ENCODE results near the gene P2RX7.

P2RX7 gene

DNA sequence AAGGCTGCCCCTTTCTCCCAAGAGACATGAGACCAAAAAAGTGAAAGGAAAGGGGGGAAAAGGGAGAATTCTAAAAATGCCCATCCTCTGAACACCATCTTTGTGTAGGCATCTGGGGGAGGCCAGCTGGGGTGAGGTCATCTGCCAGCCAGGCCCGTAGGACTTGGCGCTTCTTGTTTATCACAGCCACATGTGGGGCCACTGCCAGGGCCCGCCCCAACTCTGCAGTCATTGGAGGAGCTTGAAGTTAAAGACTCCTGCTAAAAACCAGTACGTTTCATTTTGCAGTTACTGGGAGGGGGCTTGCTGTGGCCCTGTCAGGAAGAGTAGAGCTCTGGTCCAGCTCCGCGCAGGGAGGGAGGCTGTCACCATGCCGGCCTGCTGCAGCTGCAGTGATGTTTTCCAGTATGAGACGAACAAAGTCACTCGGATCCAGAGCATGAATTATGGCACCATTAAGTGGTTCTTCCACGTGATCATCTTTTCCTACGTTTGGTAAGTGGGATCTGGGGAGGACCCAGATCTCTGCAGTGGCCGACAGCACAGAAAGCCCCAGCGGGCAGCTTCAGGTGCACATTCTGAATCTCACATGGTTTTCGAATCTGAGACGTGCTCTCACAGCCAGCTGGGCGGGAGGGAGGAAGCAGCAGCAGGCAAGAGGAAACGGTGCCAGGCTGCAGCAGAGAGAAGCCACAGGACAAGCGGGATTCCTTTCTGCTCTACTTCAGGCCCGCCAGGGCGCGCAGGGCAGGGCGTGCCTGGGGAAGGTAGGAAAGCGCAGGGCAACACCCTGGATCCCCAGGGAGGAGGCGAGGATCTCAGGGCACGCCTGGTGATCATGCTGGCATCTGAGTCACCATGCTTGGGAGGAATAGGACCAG lies at the start of gene P2RX7:
TSS of gene P2RX7 (plus strand) at position 276 of the 881 bp plus-strand sequence. CDS start at position 371, 95 bp downstream.
- DNase-seq = peak; percentile 52

DNA sequence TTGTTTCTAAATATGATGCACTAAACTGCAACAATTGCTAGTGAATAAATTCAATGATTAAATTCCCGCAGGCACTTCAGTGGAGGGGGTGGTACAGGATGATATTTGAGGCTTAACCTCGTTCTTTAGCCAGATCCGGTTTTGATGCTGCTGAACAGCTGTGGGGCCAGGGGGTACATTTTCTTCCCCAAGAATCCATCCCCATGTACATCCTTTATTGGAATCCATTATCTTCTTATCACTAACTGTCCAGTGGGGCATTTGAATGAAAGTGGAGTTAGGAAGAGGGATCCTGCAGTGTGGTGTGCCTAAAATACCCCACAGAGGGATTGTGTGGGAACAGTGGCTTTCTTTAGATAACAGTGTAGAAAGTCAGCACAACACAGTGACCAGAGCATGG lies 48.4 kb upstream of the P2RX7 start:
- DNase-seq = no peak

DNA sequence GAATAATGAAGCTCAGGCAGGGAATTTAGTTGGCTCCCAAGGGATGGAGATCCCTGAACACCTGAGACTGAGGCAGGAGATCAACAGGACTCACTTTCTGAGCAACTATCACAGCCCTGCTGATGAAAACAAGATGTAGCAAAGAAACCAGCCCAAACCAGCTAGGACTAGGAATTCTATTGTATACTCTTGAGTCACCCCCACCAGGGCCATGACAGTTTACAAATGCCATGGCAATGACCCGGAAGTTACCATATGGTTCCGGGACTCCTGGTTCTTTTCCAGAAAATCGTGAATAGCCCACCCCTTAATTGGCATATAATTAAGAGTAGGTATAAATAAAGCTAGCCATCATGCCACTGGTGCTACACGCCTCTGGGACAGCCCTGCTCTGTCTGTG lies 47.6 kb upstream of the P2RX7 start:
- no peak for DNase-seq

DNA sequence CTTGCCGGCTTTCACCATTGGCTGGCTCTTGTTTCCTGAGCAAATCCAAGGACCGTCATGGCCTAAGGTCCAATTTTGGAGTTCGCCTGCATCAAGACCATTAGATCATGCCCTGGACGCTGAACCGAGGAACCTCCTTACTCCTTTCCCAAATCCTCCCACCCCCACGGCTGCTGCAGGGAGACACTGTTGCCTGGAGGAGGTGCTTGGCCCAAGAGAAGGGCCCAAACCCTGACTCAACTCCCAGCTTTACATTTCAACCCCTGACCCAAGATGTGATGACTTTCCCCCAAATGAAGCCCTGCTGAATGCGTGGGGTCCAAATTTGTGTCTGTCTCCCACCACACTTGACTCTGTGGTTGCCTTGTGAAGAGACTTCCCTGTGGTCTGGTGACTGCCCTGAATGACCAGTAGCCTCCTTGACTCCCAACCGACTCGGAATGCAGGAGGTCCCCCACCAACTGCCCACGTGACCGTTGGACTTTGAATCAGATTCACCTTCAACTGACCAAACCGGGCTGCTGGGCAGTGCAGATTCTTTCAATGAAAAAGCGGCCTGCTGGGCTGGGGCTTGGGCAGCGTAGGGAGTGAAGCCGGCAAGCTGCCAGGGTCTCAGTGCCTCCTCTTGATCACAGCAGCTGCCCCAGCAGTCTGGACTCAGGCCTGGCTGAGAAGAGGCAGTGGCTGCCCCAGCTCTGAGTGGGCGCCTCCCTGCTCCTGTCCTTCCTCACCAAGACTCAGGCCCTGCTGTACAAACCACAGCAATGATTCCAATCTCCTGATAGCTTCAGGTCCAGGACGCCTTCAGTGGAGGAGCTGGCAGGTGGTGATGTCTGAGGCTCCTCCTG lies 46.9 kb upstream of the P2RX7 start:
- DNase-seq = no peak

DNA sequence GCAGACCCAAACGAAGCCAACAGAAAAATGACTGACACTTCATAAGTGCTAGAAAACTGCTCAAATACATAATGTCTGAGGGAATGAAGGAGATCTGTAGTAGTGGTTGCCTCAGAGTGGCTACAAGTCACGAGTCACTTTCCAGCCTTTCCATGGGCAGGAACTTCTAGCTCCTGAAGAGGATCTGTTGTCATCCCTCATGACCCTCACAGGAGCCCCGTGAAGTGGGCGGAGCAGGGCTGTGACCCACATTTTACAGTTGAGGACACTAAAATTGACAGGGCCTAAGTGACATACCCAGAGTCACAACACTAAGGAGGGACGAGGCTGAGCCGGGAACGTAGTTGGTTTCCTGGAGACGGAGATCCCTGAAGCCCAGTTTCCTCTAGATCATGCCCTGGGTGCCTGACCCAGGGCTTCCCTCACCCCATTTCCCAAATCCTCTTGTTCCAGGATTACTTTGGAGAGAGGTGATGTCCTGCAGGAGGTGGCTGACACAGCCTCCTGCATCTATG lies 45.8 kb upstream of the P2RX7 start:
- no peak for DNase-seq

DNA sequence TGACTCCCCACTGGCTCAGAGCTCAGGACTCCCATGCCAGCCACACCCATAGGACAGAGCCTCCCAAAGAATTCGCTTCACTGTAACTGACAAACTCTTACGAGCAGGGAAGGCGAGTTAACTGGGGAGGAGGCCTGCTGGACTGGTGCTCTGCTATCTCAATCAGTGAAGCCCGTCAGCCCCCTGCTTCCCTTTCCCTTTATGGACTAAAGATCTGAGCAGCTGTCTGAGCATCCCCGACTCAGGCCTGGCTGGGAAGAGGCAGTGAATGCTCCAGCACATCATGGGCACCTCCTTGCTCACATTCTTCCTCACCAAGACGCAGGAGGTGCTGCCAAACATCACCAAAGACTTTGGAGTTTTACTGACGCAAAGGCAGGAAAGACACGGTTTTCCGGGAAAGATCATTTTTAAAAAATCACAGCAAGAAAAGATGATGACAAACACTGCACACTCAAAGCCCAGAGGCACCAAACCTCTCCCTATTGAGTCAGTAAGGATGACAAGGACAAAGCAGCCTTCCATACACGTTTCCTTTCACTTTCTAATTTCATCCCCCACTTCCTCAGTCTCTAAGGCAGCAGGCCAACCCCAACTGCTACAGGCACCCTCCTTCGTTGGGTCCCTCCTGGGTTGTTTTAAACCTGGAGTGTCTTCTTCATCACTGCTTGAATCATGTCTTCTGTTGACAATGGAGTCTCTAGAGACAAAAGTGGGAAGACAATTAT lies 45.0 kb upstream of the P2RX7 start:
- no peak for DNase-seq

DNA sequence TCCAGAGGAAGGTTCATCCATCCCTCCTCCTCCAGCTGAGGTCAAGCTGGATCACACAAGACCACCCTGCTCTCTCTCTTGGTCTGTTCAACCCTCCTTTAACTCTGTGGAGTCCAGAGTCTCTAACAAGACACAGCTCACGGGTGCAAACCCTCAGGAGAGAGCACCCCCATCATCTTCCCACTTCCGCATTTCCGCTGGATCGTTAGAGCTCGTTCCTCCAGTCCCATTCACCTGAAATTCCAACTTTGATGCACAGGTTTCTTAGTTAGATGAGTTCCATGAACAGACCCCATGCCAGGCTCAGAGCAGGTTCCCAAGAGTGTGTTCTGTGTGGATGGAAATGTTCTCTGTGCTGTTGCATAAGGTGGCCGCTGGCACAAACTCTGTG lies 44.5 kb upstream of the P2RX7 start:
- DNase-seq = no peak

DNA sequence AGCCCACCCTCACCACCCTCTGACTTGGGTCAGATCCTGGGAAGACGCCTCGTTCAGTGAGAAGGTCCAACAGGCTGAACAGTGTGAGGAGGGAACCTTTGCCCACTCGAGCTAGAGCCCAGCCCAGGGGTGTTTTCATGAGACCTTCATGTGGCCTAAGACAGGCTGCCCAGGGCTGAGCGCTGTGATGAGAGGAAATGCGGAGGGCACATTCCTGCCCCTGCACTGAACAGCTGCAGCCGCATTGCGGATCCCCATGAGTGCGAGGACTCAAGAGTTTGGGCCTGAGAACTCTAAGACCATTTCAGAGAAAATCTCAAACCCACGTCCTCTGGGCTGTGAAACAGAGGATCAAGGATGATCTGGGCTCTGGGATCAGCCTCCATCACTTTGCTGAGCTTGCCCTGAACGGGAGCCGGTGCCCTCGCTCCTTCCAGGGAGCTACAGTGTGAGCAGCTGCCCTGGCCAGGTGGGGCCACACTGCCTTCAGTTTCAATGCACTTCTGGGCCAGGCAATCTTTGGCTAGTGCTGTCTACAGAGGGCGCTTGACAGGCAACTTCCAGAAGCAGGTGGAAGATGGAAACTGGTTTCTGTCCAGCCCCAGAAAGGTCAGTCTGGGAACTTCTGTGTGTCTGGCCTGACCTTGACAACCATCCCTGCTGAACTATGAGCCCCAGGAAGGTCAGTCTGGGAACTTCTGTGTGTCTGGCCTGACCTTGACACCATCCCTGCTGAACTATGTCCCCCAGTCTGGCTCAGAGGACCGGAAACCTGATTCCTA lies 43.5 kb upstream of the P2RX7 start:
- no peak for DNase-seq

DNA sequence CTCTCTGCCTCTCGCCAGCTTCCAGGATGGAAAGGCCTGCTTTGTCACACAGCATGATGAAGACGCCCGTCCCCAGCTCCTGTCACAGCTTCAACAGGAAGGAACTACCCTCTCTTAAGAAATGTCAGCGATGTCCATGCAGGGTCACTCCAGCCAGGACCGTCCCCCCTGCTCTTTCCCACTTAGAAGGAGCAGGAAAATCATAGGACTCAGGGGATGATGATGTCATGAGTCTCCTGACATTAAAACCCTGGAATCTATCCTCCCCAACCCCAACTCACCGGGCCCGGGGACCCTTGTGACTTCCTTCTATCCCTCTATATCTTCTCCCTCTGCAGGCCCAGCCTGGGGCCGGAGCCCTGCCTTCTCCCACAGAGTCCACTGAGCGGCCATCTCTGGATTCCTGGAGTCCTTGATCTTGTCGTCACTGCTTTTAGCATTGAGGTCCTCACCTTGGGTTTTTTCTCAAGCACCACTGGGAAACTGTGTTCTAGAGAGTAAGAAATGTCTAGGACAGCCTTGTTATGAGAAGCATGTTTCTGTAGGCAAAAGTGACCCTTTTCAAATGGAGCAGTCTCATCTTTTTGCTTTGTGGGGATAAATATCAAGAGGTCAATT lies 42.8 kb upstream of the P2RX7 start:
- no peak for DNase-seq

DNA sequence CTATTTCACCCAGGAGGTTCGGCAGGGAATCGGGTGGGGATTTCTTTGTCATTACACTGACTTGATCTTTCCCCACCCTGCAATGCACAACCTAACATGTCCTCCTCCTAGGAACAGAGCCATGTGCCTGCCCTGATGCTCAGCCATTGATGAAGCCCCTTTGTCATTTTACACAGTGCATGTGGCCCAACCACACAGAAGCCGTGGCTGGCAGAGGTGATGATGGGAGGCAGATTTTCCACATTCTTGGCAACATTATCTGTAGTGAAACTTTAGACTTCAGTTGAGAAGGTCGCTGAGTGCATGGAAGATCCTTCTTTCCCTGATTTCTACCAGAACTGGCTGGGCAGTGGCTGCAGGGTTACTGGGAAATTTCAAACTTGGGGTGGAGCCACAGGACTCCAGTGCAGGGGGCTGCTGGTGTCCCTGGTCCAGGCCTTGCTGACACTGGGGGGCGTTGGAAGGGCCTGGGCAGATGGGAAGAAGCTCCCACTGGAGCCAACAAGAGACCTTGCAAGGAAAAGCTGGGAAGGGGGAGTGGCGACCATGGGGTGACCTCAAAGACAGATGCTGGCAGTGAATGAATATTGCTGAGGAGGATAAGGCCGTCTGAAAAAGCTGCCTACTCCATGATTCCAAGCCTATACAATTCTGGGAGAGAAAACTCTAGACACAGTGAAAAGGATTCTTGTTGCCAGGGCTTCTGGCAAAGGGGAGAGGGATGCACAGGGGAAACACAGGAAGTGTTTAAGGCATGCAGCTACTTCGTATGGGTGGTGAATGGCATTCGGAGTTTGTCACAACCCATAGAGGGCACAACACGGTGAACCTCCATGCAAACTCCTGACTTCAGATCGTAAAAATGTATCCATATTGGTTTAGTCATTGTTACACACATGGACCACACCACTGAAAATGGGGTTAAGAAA lies 41.8 kb upstream of the P2RX7 start:
- no peak for DNase-seq

DNA sequence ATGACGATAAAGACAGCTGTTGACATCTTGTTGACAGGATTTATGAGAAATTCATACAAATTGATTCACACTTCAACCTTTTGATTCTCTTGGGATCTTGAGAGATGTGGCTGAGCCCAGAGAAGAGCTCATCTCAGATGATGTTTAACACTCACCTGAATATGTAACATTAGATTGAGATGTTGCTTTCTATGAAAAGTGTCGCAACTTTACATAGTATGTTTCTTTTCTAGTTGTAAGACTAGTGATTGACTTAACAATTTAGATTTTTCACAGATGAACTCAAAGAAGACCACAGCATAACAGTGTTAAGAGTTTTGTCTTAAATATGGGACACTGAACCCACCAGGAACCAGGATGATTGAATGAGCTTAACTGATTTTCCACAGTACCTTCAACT lies 40.6 kb upstream of the P2RX7 start:
- no peak for DNase-seq

DNA sequence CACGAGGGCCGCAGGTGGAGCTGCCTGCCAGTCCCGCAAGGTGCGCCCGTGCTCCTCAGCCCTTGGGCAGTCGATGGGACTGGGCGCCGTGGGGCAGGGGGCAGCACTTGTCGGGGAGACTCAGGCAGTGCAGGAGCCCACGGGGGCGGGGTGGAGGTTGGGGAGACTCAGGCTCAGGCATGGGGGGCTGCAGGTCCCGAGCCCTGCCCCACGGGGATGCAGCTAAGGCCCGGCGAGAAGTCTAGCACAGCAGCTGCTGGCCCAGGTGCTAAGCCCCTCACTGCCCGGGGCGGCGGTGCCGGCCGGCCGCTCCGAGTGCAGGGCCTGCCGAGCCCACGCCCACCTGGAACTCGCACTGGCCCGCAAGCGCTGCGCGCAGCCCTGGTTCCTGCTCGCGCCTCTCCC lies 39.2 kb upstream of the P2RX7 start:
- DNase-seq = no peak

DNA sequence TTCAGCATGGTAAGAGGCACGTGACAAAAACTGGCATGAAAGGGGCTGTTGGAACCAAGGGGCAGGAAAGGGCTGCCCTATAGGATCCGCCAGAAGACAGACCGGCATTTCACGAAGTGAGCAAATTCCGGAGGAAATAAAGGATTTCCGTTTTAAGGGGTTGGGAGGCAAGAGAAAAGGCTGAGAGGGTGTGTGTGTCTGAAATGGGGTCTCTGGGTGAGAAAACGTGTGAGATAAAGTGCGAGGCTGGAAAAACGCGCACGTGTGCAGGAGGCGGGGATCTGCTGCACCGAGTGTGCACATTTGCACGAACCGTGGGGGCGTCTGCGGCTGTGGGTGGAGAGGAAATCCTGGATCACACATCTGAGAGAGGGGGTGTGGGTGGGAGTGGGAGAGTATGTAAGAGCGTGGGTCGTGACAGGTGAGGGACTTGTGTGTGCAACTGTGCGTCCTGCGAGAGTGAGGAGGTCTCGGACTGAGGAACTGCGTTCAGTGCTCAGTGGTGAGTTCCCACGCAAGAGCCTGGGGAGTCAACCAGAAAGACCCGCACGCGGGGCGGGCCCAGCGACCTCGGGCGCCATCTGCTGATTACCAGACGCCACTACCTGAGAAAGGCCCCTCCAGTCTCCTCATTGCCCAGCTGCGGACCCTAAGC lies 37.0 kb upstream of the P2RX7 start:
- DNase-seq = peak; percentile 3

DNA sequence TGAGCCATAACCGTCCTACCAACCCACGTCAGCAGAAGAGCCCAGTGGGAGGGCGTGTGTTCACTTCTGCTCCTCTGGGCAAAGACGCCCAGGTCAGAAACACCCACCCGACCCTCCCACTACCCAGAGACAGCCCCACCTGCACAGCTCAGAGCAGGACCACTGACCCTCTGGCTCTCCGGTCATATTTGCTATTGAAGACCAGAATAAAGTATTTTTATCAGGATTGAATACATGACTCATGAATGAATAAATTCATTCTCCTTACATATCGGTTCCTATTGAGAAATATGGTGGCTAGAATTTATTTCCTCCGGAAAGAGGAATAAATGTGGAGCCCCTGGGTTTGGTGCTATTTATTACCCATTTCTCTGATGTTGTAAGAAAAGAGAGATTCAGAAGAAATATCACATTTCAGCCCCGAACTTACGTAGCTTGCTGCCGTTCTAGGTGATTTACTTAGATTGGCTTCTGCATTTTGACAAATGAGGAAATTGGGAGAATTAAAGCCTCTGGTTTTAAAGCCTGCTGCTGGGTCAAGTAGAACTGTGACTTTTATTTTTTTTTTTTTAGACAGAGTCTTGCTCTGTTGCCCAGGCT lies 36.4 kb upstream of the P2RX7 start:
- DNase-seq = no peak

DNA sequence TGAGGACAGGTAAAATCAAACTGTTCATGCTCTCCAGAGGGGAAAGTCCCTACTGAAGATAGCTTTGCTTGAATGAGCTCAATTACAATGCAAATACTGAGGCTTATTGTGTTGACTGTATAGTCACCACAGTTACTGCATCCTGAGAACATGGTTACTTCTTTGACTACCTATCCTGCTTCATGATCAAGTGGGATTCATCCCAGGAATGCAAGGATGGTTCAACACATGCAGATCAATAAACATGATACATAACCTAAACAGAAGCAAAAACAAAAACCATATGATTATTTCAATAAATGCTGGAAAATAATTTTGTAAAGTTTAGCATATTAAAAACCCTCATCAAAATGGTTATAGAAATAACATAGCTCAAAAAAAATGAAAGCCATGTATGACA lies 32.9 kb upstream of the P2RX7 start:
- no peak for DNase-seq

DNA sequence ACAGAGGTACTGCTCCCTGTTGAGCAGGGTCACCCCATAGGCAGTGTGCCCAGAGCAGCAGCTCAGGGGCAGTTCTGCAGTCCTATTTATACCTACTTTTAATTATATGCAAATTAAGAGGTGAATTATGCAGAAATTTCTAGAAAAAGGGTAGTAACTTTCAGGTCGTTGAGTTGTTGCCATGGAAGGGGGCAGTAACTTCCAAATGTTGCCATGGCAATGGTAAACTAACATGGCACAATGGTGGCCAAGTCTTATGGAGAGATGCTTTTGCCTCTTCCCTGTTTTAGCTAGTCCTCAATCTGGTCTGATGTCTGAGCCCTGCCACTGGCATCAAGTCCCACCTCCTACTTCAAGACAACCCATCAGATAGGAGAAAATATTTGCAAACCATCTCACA lies 30.4 kb upstream of the P2RX7 start:
- no peak for DNase-seq

DNA sequence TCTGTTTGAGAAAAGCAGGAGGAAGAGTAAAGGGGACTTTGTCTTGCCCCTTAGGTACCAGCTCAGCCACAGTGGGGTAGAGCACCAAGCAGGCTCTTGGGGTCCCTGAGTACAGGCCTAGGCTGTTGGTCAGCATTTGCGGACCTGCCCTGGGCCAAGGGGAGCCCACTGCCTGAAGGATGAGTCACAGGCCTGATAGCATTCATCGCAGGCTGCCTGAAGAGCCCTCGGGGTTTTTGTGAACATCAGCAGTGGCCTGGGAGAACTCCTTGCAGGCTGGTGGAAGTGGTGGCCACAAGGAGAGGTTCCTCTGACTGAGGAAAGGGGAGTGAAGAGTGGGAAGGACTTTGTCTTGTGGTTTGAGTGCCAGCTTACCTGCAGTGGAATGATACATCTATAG lies 25.0 kb upstream of the P2RX7 start:
- no peak for DNase-seq

DNA sequence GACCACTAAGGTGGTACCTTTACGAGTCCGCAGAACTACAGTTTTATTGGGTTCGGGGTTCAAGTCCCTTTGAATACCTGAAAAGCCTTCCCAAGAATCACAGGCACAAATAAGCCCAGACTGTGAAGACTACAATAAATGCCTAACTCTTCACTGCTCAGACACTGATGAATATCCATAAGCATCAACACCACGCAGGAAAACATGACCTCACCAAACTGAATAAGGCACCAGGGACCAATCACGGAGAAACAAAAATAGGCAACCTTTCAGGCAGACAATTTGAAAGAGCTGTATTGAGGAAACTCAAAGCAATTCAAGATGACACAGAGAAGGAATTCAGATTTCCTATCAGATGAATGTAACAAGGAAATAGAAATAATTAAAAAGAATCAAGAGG lies 24.2 kb upstream of the P2RX7 start:
- no peak for DNase-seq

DNA sequence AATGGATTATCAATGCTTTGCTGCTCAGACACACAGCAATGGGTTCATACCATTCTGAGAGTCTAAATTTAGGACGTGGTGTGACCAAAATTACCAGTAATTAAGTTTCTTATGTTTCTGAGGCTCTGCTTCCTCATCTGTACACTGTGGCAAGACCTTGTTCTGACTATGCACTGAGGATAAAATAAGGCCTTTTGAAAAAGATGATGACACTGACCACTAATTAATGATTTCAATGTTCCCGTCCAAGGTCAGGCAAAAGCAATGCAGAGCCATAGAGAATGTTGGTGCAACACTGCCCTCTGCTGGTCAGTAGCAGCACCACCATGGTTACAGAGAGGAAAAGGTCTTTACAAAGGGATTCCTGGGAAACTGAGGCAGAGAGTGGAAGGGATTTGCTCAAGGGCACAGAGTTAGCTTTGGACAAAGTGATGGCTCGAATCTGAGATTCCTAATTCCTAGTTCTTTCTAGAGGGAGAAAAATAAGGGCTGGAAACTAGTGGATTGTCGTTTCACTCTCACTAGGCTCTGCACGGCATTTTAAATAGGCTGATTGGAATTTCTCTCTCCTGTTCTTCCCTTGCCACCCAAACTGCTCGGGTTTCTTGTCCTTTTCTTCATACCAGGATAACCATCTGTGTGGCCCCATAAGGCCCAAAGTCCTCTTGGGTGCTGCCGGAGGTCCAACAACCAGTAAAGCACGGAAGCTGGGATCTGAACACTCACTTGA lies 22.3 kb upstream of the P2RX7 start:
- peak; percentile 50 for DNase-seq
